ENCODE measurements around the gene GSTM4. TPM values are rescaled to one million over a fixed set of nuclear protein-coding genes. Genes with fewer than 3 reads are reported as not detected.

Gene GSTM4
- total RNA-seq, 6 experiments from 2014 or later: 16.0 to 27.1 (median 24.8) TPM

DNA sequence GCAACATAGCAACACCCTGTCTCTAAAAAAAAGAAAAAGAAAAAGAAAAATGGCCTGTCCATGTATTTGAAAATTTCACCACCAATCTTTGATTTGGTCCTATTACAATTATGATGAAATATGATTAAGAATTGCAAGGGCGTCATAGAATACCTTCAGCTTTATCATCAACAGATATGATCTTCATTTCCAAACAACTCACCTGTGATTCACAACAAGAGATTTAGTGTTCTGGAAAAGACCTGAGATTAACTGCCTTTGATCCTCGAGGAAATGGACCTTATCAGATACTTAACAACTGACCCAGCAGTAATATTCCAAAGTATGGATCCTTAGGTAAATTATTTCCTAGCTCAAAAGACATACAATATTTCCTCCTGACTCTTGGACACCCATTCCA is 3.5 kb upstream of the GSTM4 start:
- H3K27me3 Mint-ChIP-seq (ENCODE audit: insufficient read depth): peaks cover 2% of the 10 kb centered on the region
- H3K36me3 Mint-ChIP-seq (ENCODE audit: low read depth): no peaks in the 10 kb centered on the region
- no peak overlapping the region for H3K27ac Mint-ChIP-seq
- H3K9me3 Mint-ChIP-seq: no peaks in the 10 kb centered on the region
- DNase-seq: no peak
- H3K4me3 Mint-ChIP-seq: no peak overlapping the region
- TF ChIP-seq, protein P1, sequence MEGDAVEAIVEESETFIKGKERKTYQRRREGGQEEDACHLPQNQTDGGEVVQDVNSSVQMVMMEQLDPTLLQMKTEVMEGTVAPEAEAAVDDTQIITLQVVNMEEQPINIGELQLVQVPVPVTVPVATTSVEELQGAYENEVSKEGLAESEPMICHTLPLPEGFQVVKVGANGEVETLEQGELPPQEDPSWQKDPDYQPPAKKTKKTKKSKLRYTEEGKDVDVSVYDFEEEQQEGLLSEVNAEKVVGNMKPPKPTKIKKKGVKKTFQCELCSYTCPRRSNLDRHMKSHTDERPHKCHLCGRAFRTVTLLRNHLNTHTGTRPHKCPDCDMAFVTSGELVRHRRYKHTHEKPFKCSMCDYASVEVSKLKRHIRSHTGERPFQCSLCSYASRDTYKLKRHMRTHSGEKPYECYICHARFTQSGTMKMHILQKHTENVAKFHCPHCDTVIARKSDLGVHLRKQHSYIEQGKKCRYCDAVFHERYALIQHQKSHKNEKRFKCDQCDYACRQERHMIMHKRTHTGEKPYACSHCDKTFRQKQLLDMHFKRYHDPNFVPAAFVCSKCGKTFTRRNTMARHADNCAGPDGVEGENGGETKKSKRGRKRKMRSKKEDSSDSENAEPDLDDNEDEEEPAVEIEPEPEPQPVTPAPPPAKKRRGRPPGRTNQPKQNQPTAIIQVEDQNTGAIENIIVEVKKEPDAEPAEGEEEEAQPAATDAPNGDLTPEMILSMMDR (IDR thresholded peaks at IDR 0.05): no peak
- H3K4me1 Mint-ChIP-seq (ENCODE audit: low read depth): peaks cover 46% of the 10 kb centered on the region

DNA sequence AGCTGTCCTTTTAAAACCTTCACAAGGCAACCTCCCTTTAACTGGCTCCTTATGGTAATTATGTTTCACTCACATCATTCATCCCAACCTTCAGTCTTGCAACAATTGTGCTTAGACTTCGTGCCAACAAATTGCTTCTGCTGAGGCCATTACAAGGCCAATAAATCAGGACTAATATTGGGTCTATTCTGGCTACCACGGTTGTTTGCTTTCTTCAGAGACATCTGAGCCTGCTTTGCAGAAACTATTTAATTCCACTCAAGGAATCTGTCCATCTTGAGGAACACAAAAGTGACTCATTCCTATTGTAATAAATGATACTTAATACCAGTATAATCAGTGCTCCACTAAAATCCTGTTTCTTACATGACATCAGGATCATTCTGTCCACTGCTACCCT is 2.6 kb upstream of the GSTM4 start:
- no peak overlapping the region for H3K27ac Mint-ChIP-seq
- DNase-seq: no peak
- no peak overlapping the region for H3K4me3 Mint-ChIP-seq
- no peaks in the 10 kb centered on the region for H3K9me3 Mint-ChIP-seq
- TF ChIP-seq, protein P1 (IDR thresholded peaks at IDR 0.05): no peak
- H3K27me3 Mint-ChIP-seq (ENCODE audit: insufficient read depth): peaks cover 2% of the 10 kb centered on the region
- no peaks in the 10 kb centered on the region for H3K36me3 Mint-ChIP-seq (ENCODE audit: low read depth)
- peaks cover 46% of the 10 kb centered on the region for H3K4me1 Mint-ChIP-seq (ENCODE audit: low read depth)

DNA sequence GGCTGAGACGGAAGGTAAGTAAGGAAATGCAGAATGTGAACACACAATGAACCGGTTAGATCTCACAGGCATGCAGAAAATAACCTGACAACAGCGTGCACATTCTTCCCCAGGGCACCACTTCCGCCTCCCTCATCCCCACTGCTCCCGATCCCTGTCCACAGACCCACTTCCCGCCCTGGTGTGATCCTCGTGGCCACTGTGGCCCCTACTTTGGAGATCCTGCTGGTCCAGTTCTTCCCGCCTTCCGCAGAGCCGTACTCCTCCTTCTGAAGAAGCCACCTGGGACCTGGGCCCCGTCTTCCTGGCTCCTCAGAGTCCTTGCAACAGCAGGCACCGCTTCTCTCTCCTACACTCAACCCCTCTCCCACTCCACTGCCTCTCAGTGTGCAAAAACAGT is 1.4 kb upstream of the GSTM4 start:
- H3K27me3 Mint-ChIP-seq (ENCODE audit: insufficient read depth): peaks cover 2% of the 10 kb centered on the region
- 0 out of 2 replicates have a peak, but pooled peaks cover 9% of the 10 kb centered on the region for H3K36me3 Mint-ChIP-seq (ENCODE audit: low read depth)
- peaks cover 38% of the 10 kb centered on the region for H3K4me1 Mint-ChIP-seq (ENCODE audit: low read depth)
- H3K27ac Mint-ChIP-seq: no peak overlapping the region; the same call in 1 of the 2 replicates
- DNase-seq: no peak
- no peak overlapping the region for H3K4me3 Mint-ChIP-seq
- TF ChIP-seq, protein P1 (IDR thresholded peaks at IDR 0.05): no peak
- no peaks in the 10 kb centered on the region for H3K9me3 Mint-ChIP-seq

DNA sequence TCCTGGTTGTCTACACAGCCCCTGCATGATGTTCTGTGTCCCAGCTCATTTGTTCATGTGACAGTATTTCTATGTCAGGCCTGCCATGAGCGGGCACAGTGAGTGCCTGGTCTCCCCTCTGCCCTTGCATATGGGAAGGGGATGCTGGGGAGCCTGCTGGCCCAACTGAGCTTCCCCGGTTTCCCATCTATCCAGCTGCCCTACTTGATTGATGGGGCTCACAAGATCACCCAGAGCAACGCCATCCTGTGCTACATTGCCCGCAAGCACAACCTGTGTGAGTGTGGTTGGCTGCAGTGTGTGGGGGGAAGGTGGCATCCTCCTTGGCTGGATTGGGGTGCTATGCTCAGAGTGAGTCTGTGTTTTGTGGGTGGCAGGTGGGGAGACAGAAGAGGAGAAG is 1.5 kb downstream of the GSTM4 start:
- TF ChIP-seq, protein P1 (IDR thresholded peaks at IDR 0.05): no peak
- no peak overlapping the region for H3K27ac Mint-ChIP-seq
- no peak overlapping the region for H3K4me3 Mint-ChIP-seq
- H3K4me1 Mint-ChIP-seq (ENCODE audit: low read depth): peaks cover 20% of the 10 kb centered on the region
- no peak for DNase-seq
- H3K9me3 Mint-ChIP-seq: no peaks in the 10 kb centered on the region
- no peaks in the 10 kb centered on the region; the same call in 1 of the 2 replicates for H3K27me3 Mint-ChIP-seq (ENCODE audit: insufficient read depth)
- 0 out of 2 replicates have a peak, but pooled peaks cover 9% of the 10 kb centered on the region for H3K36me3 Mint-ChIP-seq (ENCODE audit: low read depth)

DNA sequence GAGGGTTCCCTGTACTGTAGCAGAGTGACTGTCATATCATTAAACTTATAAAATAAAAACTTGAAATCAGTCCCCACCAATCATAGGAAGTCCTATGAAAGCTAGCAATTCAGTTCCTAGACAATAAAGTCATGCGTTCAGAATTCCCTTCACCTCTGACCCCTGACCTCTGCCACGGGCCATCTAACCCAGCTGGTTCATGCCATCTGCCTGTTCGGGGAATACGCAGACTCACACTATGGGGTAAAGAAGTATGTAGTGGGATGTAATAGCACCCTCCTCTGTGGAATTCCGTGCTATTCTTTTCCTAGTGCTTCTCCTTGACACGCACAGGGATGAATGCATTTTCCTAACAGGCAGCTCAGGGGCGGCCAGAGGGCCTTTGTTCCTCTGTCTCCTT is 2.1 kb downstream of the GSTM4 start:
- Mint-ChIP-seq H3K4me1 (ENCODE audit: low read depth) (peaks cover 24% of the 10 kb centered on the region), H3K36me3 (ENCODE audit: low read depth) (0 out of 2 replicates have a peak, but pooled peaks cover 9% of the 10 kb centered on the region), H3K27ac (no peak overlapping the region), H3K4me3 (no peak overlapping the region), H3K9me3 (no peaks in the 10 kb centered on the region), H3K27me3 (ENCODE audit: insufficient read depth) (no peaks in the 10 kb centered on the region; the same call in 1 of the 2 replicates)
- no peak for DNase-seq
- TF ChIP-seq, protein P1 (IDR thresholded peaks at IDR 0.05): no peak

Data from HFFc6 (cell line).